HCT116 (cell line): ENCODE results near the gene SOX6. TPM values are rescaled to one million over a fixed set of nuclear protein-coding genes. Genes with fewer than 3 reads are reported as not detected.
"Not testable (repeated sequence)": the region's sequence is repeated elsewhere in the genome, so short reads cannot be mapped to it uniquely, and the experiment has no call there.

Experiments
- ATAC-seq: fragments of 200-7000 bp; cut with Tn5 transposase; 2 replicates; pipeline ENCODE4 v1.9.1; 2020; ENCODE audit warnings: mild to moderate bottlenecking, moderate library complexity
- BruUV-seq: library from RNA; stranded (reverse); fragments of 400-500 nt; replicated peaks from 2 replicates; lab custom pipeline; 2021; lab: Mats Ljungman, UMichigan
- CTCF ChIA-PET: fragments of 300-600 bp; sonication (Branson Sonifier 250); formaldehyde crosslinking; loops from one replicate; lab custom pipeline; 2021; ENCODE audit warnings: antibody characterized with exemption; lab: Charles Lee
- POLR2A ChIA-PET: fragments of 300-600, 350-600 bp; sonication (Branson Sonifier 250); formaldehyde crosslinking; loops from one replicate; lab custom pipeline; 2021; ENCODE audit warnings: antibody characterized with exemption; lab: Charles Lee
- RAD21 ChIA-PET, 2 experiments: fragments of 300-600 bp; sonication (Branson Sonifier 250); formaldehyde crosslinking; loops; one replicate each; lab custom pipeline; 2023; ENCODE audit warnings: low total read pairs in 2 of 2; ENCODE audit not compliant: uncharacterized antibody in 2 of 2, unreplicated experiment in 2 of 2, low non-redundant PET in 1 of 2; lab: Charles Lee
- DNase-seq: peaks from one replicate; pipeline ENCODE4 v3.0.0-alpha.2; 2010; ENCODE audit warnings: low read depth, low spot score
- H2AFZ ChIP-seq: fragments of 200-600 bp; shearing (Covaris generic), sonication (generic); 2 replicates; pipeline ENCODE4 v1.6.1; 2017; ENCODE audit warnings: low read depth, mixed run types, mixed read lengths, antibody characterized with exemption, low read length; ENCODE audit not compliant: poor library complexity, severe bottlenecking
- H3K27ac ChIP-seq: 2 replicates; pipeline ENCODE4 v1.5.1; 2012; ENCODE audit warnings: low read depth, low read length
- H3K27me3 ChIP-seq: fragments of 200-600 bp; sonication (generic); 2 replicates; pipeline ENCODE4 v1.6.1; 2016; ENCODE audit warnings: mixed run types, low read length, mixed read lengths; ENCODE audit not compliant: insufficient read depth
- H3K36me3 ChIP-seq, 2 experiments: fragments of 200-500 bp in 1 of 2; fragments of 200-600 bp in 1 of 2; sonication (Bioruptor generic) in 1 of 2; sonication (generic) in 1 of 2; 2 replicates each; pipeline versions ENCODE4 v1.5.1 to v1.6.1; 2014 to 2016; ENCODE audit warnings: low read length in 2 of 2, inconsistent platforms in 1 of 2, mixed read lengths in 1 of 2, mixed run types in 1 of 2; ENCODE audit not compliant: insufficient read depth in 2 of 2, control insufficient read depth in 1 of 2
- H3K4me1 ChIP-seq, 2 experiments: fragments of 200-600 bp in 1 of 2; sonication (generic) in 1 of 2; 2 replicates each; pipeline versions ENCODE4 v1.5.1 to v1.6.1; 2012 to 2017; ENCODE audit warnings: low read length in 2 of 2, inconsistent platforms in 1 of 2, mild to moderate bottlenecking in 1 of 2, mixed read lengths in 1 of 2, mixed run types in 1 of 2, moderate library complexity in 1 of 2; ENCODE audit not compliant: insufficient read depth in 2 of 2, control insufficient read depth in 1 of 2
- H3K4me2 ChIP-seq: fragments of 200-600 bp; sonication (generic); 2 replicates; pipeline ENCODE4 v1.6.1; 2017; ENCODE audit warnings: mixed run types, low read length, mixed read lengths
- H3K4me3 ChIP-seq, 2 experiments: fragments of 200-600 bp in 1 of 2; sonication (generic) in 1 of 2; replicated peaks in 1 of 2; 2 replicates each; pipeline ENCODE4 v1.5.1; 2011 to 2016; ENCODE audit warnings: low read length in 2 of 2, control low read depth in 1 of 2, low read depth in 1 of 2, mild to moderate bottlenecking in 1 of 2, mixed read lengths in 1 of 2, mixed run types in 1 of 2
- H3K79me2 ChIP-seq: fragments of 200-600 bp; sonication (generic); 2 replicates; pipeline ENCODE4 v1.6.1; 2017; ENCODE audit warnings: mild to moderate bottlenecking, mixed run types, low read length, moderate library complexity, mixed read lengths; ENCODE audit not compliant: insufficient read depth
- H3K9ac ChIP-seq: fragments of 200-600 bp; sonication (generic); 2 replicates; pipeline ENCODE4 v1.6.1; 2016; ENCODE audit warnings: low read length, mixed read lengths
- H3K9me2 ChIP-seq: fragments of 200-600 bp; sonication (generic), shearing (Covaris generic); 2 replicates; pipeline ENCODE4 v1.6.1; 2017; ENCODE audit warnings: mixed run types, mild to moderate bottlenecking, moderate library complexity; ENCODE audit not compliant: insufficient read depth
- H3K9me3 ChIP-seq, 2 experiments: fragments of 200-500 bp in 1 of 2; fragments of 200-600 bp in 1 of 2; sonication (Bioruptor generic) in 1 of 2; sonication (generic) in 1 of 2; 2 replicates each; pipeline ENCODE4 v1.6.1; 2014 to 2017; ENCODE audit warnings: low read length in 2 of 2, mixed read lengths in 2 of 2, inconsistent platforms in 1 of 2, low read depth in 1 of 2, mild to moderate bottlenecking in 1 of 2, mixed run types in 1 of 2, moderate library complexity in 1 of 2; ENCODE audit not compliant: control insufficient read depth in 1 of 2, insufficient read depth in 1 of 2
- H4K20me1 ChIP-seq: fragments of 200-600 bp; sonication (generic), shearing (Covaris generic); 2 replicates; pipeline ENCODE4 v1.6.1; 2017; ENCODE audit warnings: mixed run types, mild to moderate bottlenecking, moderate library complexity; ENCODE audit not compliant: insufficient read depth
- JUND ChIP-seq: IDR thresholded peaks from 2 replicates; pipeline ENCODE4 v1.6.1; 2012
- MAX ChIP-seq: IDR thresholded peaks from 2 replicates; pipeline ENCODE4 v1.6.1; 2012
- POLR2A ChIP-seq: IDR thresholded peaks from 2 replicates; pipeline ENCODE4 v1.7.0; 2011; ENCODE audit warnings: borderline replicate concordance; ENCODE audit not compliant: insufficient read depth, insufficient read length; ENCODE audit errors: extremely low read depth
- RAD21 ChIP-seq: IDR thresholded peaks from 2 replicates; pipeline ENCODE4 v1.6.1; 2012; ENCODE audit warnings: low read depth, mild to moderate bottlenecking
- SIN3A ChIP-seq: IDR thresholded peaks from 2 replicates; pipeline ENCODE4 v1.6.1; 2012; ENCODE audit warnings: low read depth
- SRF ChIP-seq: IDR thresholded peaks from 2 replicates; pipeline ENCODE4 v1.6.1; 2012; ENCODE audit warnings: low read depth
- ZNF274 ChIP-seq: fragments of 200-500 bp; sonication (Bioruptor generic); IDR thresholded peaks from 2 replicates; pipeline ENCODE4 v1.6.1; 2014; ENCODE audit warnings: mild to moderate bottlenecking, low read depth, low read length, inconsistent platforms
- intact Hi-C: fragments of 100-400 bp; cut with micrococcal nuclease; formaldehyde crosslinking; loops from 2 replicates; pipeline ENCODE4 v1.10.0; 2022
- total RNA-seq: library from RNA; stranded (reverse); gene quantifications from one replicate; pipeline ENCODE4 v1.2.1, GENCODE V29; 2021; ENCODE audit not compliant: unreplicated experiment
- TF ChIP-seq, protein P1 (sequence below): IDR thresholded peaks from 2 replicates; pipeline ENCODE4 v1.6.1; 2012; ENCODE audit warnings: low read depth
- TF ChIP-seq, protein P2 (sequence below): IDR thresholded peaks from 2 replicates; pipeline ENCODE4 v1.6.1; 2011; ENCODE audit warnings: mild to moderate bottlenecking, low read length, moderate library complexity; ENCODE audit not compliant: insufficient replicate concordance; ENCODE audit errors: extremely low read depth

Gene SOX6
- total RNA-seq, 1 experiment from 2014 or later = 0.81 TPM

GRCh38 chr11:16392616-16393015 lies 36.3 kb upstream of the SOX6 start:
- Histone ChIP-seq H3K4me2 (no peak overlapping the region), H3K4me3 (no peak overlapping the region), H3K4me1 (no peaks in the 10 kb centered on the region), H3K27me3 (no peaks in the 10 kb centered on the region; the same call in 1 of the 2 replicates), H3K36me3 (no peaks in the 10 kb centered on the region), H4K20me1 (no peaks in the 10 kb centered on the region), H2AFZ (no peak overlapping the region), H3K9ac (no peak overlapping the region), H3K27ac (no peak overlapping the region), H3K9me2 (no peaks in the 10 kb centered on the region), H3K9me3 (no peaks in the 10 kb centered on the region), H3K79me2 (no peaks in the 10 kb centered on the region)
- BruUV-seq = no TSS peak
- ChIA-PET RAD21 (no interaction called here), POLR2A (no interaction called here), CTCF (no interaction called here)
- intact Hi-C loops = no loop called here
- DNase-seq (no peak), ATAC-seq (no peak)
- TF ChIP-seq, protein P1, sequence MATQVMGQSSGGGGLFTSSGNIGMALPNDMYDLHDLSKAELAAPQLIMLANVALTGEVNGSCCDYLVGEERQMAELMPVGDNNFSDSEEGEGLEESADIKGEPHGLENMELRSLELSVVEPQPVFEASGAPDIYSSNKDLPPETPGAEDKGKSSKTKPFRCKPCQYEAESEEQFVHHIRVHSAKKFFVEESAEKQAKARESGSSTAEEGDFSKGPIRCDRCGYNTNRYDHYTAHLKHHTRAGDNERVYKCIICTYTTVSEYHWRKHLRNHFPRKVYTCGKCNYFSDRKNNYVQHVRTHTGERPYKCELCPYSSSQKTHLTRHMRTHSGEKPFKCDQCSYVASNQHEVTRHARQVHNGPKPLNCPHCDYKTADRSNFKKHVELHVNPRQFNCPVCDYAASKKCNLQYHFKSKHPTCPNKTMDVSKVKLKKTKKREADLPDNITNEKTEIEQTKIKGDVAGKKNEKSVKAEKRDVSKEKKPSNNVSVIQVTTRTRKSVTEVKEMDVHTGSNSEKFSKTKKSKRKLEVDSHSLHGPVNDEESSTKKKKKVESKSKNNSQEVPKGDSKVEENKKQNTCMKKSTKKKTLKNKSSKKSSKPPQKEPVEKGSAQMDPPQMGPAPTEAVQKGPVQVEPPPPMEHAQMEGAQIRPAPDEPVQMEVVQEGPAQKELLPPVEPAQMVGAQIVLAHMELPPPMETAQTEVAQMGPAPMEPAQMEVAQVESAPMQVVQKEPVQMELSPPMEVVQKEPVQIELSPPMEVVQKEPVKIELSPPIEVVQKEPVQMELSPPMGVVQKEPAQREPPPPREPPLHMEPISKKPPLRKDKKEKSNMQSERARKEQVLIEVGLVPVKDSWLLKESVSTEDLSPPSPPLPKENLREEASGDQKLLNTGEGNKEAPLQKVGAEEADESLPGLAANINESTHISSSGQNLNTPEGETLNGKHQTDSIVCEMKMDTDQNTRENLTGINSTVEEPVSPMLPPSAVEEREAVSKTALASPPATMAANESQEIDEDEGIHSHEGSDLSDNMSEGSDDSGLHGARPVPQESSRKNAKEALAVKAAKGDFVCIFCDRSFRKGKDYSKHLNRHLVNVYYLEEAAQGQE = no peak
- TF ChIP-seq MAX (no peak), JUND (no peak), ZNF274 (no peak), SIN3A (no peak), POLR2A (no peak), RAD21 (no peak), SRF (no peak)
- TF ChIP-seq, protein P2, sequence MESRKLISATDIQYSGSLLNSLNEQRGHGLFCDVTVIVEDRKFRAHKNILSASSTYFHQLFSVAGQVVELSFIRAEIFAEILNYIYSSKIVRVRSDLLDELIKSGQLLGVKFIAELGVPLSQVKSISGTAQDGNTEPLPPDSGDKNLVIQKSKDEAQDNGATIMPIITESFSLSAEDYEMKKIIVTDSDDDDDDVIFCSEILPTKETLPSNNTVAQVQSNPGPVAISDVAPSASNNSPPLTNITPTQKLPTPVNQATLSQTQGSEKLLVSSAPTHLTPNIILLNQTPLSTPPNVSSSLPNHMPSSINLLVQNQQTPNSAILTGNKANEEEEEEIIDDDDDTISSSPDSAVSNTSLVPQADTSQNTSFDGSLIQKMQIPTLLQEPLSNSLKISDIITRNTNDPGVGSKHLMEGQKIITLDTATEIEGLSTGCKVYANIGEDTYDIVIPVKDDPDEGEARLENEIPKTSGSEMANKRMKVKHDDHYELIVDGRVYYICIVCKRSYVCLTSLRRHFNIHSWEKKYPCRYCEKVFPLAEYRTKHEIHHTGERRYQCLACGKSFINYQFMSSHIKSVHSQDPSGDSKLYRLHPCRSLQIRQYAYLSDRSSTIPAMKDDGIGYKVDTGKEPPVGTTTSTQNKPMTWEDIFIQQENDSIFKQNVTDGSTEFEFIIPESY = no peak

- H3K4me3 ChIP-seq, ATAC-seq, H3K79me2 ChIP-seq, H3K9ac ChIP-seq, H3K4me2 ChIP-seq, POLR2A ChIA-PET, H3K36me3 ChIP-seq, BruUV-seq, CTCF ChIA-PET, H2AFZ ChIP-seq, DNase-seq, H3K9me3 ChIP-seq, RAD21 ChIA-PET, H3K27ac ChIP-seq, H3K27me3 ChIP-seq, H3K4me1 ChIP-seq, intact Hi-C loops, H3K9me2 ChIP-seq, H4K20me1 ChIP-seq: not testable (repeated sequence)
Measured at GRCh38 chr11:16390826-16391225, 34.5 kb upstream of the SOX6 start.
